Erythroblast (primary cell): ENCODE results near the gene SIGLEC10.

Experiments
- DNase-seq, 2 experiments: peaks; one replicate each; lab custom pipeline; 2025; lab: John Stamatoyannopoulos, UW
- GATA1 ChIP-seq: IDR thresholded peaks from 2 replicates; pipeline ENCODE4 v1.6.1; 2011; ENCODE audit warnings: low read depth, mild to moderate bottlenecking, control low read depth, low read length, moderate library complexity
- POLR2A ChIP-seq: IDR thresholded peaks from 2 replicates; pipeline ENCODE4 v1.6.1; 2011; ENCODE audit warnings: mild to moderate bottlenecking, low read length

SIGLEC10 gene

DNA sequence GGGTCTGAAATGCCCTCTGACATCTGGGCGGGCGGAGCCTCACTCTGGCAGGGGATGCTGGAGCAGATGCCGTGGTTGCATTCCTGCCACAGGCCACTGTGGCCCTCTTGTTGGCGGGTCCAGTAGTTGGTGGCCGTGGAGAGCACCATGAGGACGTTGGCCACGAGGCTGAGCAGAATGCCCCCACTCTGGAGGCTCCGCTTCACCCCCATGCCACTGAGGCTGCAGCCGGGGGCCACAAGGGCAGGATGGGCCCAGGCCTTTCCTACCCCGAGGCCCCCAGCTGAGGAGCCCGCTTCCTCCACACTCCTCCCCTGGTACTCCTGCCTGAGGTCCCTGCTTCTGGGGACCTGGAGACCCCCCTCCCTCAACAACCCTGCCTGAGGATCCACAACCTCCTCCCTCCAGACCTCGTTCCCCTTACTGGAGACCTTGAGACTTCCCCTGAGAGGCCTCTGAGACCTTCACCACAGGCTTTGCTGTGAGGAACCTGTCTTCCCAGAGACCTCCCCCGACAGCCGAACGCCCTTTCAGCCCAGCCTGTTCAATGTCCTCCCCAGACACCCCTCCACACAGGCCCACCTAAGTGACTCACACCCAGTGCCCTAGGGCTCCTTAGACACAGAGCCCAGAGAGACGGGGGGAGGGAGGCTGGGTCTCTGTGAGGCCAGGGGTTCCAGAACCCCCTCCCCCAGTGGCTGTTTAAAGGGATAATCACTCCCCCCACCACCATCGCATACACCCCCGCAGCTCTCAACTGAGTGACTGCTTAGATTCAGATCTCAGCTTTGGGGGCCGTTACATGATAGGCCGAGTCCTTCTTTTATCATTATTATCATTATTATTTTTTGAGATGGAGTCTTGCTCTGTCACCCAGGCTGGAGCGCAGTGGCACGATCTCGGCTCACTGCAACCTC is 48.8 kb downstream of the SIGLEC10 start, which contains the start of gene CLDND2:
TSS of gene CLDND2 (minus strand) at position 638 of the 917 bp plus-strand sequence. CDS start at position 212, 426 bp downstream.
- no peak for TF ChIP-seq POLR2A
- TF ChIP-seq GATA1 = no peak
- DNase-seq = no peak

DNA sequence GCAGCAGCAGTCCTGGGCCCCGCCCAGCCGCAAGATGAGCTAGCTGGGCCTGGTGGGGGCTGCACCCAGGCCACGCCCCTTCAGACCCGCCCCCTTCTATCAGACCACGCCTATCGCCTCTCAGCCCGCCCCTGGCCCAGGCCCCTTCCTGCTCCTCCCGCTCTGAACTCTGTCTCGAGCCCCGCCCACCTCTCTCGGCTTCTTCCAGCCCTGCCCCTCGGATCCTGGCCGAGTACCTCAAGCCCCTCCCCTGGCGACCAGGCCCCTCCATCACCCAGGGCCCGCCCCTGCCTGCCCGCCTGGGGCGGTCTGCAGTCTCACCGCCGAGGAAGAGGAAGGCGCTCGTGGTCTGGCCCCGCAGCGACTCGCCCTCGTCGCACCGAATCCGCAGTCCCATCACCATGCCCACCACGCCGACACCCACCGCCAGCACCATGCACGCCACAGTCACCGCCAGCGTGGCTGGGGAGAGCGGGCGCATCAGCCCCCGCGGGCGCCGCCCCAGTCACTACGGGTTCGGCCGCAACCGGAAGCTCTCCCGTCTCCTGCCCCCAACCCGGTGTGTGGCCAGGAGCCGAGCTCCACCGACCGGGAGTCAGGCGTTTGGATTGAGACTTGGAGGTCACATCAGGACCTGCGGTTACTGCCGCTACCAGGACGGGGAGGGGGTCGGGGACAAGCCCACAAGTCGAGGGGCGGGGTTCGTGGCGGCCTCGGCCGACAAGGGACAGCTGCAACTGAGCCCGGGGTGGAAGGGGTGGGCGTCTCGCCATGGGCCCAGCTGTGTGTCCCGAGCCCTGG is 49.7 kb downstream of the SIGLEC10 start:
- TF ChIP-seq GATA1 (no peak), POLR2A (peak; percentile 81)
- peak; percentile 99 for DNase-seq

DNA sequence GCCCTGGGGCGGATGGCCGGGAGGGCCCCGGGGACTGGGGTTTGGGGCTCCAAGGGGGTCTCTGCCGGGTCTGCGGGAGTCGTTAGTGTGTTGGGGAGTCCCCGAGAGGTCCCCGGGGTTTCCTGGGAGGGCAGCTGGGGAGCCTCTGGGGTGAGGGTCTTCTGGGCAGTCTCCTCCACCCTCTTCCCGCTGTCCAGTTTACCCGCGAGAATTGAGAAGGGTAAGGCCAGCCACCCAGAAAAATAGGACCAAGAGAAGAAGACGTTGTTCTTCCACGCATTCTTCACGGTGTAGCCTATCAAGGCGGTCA is 50.2 kb downstream of the SIGLEC10 start:
- TF ChIP-seq POLR2A (no peak), GATA1 (no peak)
- DNase-seq = no peak

DNA sequence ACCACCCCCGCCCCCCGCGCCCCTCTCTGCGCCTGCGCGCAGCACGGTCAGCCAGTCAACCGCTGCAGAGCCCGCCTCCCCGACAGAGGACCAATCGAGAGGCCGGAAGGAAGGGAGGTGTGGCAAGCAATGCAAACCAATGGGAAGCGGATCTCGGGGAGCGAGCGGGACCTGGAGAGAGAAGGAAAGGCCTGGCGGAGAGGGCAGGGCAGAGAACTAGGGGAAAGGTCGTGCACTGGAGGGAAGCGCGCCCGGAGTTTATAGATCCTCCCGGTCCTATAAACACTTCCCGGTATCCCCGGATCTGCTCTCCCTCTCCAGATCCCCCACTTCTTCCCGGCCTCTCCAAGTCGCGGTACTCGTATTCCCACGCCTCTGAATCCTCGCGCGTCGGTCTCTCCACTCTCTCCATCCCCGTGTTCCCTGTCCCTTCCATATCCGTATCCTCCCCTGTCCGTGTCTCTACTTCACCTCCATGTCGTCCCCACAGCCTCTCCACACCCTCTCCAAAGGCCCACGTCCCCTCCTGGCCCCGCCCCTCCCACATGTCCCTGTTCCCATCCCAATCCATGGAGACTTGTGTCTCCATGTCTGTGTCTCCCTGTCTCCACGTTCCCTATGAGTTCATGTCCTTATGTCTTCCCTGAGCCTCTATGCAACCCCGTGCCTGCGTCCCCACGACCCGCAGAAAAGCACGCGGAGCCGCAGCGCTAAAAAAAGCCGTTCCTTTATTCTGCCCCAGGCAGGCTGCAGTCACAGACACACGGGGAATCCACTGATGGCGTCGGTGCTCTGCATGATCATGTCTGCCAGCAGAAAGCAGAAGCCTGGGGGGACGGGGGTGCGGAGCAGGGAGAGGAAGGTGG is 50.8 kb downstream of the SIGLEC10 start:
- TF ChIP-seq POLR2A (peak; percentile 81), GATA1 (no peak)
- peak; percentile 98 for DNase-seq

DNA sequence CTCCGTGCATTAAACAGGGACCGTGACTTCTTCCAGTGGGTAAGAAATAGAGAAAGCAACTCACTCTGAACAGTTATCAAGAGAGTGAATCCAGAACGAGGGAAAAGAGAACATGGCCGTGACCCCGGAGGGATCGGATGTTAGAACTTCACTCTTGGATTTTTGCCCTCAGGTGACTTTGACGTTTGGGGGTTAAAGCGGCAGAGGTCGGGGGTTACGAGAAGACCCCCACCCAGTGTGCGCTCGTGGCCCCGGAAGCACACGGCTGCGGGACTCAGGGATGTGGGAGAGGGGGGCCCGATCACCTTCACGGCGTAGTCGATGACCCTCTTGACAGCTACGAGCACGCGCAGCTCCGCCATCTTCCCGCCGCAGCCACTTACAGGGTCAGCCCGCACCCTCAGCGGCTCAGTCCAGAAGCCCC is 51.5 kb downstream of the SIGLEC10 start, which contains the start of gene ETFB:
TSS of gene ETFB (minus strand) at position 424 of the 424 bp plus-strand sequence. CDS start at position 362, 62 bp downstream.
- TF ChIP-seq POLR2A = peak; percentile 78
- TF ChIP-seq GATA1 = no peak
- no peak for DNase-seq

DNA sequence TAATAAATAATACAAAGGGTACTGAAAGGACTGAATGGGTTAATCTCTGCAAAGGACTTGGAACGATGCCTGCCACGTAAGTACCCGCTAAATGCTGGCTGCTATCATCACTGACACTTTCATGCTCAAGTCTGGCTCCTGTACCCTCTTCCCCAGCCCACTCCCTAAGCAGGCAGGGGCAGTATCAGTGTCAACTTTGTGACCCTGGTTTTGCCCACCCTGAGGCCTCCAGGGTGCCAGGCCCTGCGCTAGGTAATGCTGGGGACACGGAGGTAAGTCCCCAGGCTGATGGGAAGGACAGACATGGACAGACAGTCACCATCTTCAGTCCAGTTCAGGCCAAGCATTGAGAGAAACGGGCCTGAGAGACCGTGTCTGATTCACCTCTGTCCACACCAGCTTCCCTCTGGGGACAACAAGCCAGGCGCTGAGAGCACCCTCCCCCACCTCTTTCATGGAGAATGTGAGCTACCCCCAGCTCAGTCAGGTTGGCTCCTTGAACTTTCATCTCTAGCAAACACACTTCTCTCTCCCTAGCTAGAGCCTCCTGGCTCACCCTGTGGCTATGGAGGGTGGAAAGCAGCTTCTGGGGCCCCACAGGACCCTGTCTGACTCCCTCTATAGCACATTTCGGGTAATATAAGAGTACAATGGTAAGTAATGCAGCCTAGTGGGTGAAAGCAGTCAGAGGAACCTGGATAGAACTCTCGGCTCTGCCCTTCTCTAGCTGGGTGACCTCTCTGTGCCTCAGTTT is 52.1 kb downstream of the SIGLEC10 start:
- peak; percentile 57 to 70 for DNase-seq
- TF ChIP-seq POLR2A (no peak), GATA1 (no peak)

DNA sequence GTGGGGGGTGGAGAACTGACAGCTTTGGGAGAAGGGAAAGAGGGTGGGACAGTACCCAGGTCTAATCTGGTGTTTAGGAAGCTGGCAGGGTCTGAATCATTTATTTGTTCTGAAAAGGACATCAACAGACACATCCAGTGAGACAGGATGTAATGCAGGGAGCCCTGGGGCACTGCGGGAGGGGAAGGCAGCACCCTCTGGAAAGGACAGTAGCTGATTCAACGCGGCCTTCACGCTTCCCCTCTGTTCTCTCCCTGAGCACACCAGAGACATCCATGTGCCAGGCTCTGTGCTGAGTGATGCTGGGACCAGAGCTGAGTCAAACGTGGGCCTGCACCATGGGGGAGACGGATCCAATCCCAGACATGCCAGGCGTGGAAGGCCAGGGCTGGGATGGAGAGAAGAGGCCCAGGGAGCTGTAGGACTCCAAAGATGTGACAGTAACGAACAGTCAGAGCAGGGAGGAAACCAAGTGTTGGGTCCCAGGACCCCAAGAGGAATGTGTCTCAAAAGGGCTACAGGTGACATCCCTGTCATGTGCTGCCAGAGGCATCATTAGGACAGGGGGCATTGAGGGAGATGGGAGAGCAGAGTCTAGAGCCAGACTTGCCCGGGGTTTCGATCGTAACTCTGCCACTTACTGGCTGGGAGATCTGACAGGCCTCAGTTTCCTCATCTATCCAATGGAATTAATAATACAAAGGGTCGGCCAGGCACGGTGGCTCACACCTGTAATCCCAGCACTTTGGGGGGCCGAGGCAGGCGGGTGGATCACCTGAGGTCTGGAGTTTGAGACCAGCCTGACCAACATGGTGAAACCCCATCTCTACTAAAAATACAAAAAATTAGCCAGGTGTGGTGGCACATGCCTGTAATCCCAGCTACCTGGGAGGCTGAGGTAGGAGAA is 53.0 kb downstream of the SIGLEC10 start:
- TF ChIP-seq GATA1 = no peak
- TF ChIP-seq POLR2A = no peak
- no peak for DNase-seq

DNA sequence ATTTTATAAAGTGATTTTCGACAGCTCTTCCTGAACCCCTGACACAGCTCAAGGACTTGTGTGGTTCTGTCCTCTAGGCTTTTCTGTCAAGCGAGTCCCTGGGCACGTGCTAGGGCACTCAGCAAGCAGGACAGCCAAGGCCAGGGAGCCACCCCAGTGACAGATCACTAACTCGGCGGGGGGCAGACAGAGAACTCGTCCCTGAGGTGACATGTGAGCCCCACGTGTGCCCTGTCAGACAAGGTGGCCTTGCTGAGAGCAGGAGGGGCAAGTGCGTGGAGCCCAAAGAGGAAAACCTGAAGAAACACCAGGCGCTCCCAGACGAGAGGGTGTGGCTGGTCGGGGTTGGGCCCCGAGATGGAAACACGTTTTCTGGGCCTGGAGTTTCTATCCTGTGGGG is 56.2 kb downstream of the SIGLEC10 start:
- TF ChIP-seq GATA1 = no peak
- TF ChIP-seq POLR2A = no peak
- no peak for DNase-seq
